GM23248 (cell line): ENCODE data around the gene TMEM187. TPM values are rescaled to one million over a fixed set of nuclear protein-coding genes. Genes with fewer than 3 reads are reported as not detected.

ENCODE experiments used
- DNase-seq: peaks from one replicate; pipeline ENCODE4 v3.0.0-alpha.2; 2015
- H2AFZ ChIP-seq: fragments of 200-600 bp; sonication (generic); 2 replicates; pipeline ENCODE4 v1.6.1; 2016; ENCODE audit warnings: antibody characterized with exemption
- H3F3A ChIP-seq: fragments of 200-600 bp; sonication (generic); 2 replicates; pipeline ENCODE4 v1.6.1; 2016; ENCODE audit warnings: mild to moderate bottlenecking, antibody characterized with exemption, mixed run types; ENCODE audit not compliant: insufficient read depth
- H3K27ac ChIP-seq: fragments of 200-600 bp; sonication (generic); 2 replicates; pipeline ENCODE4 v1.5.1; 2016; ENCODE audit warnings: mild to moderate bottlenecking
- H3K27me3 ChIP-seq: fragments of 200-600 bp; sonication (generic); replicated peaks from 2 replicates; pipeline ENCODE4 v1.6.1; 2016; ENCODE audit warnings: mild to moderate bottlenecking; ENCODE audit not compliant: insufficient read depth
- H3K36me3 ChIP-seq: fragments of 200-600 bp; sonication (generic); 2 replicates; pipeline ENCODE4 v1.6.1; 2016; ENCODE audit warnings: low read depth, mild to moderate bottlenecking
- H3K4me1 ChIP-seq: fragments of 200-600 bp; sonication (generic); 2 replicates; pipeline ENCODE4 v1.6.1; 2016; ENCODE audit warnings: mild to moderate bottlenecking; ENCODE audit not compliant: insufficient read depth
- H3K4me2 ChIP-seq: fragments of 200-600 bp; sonication (generic); one replicate; pipeline ENCODE4 v1.6.1; 2016; ENCODE audit warnings: mild to moderate bottlenecking; ENCODE audit not compliant: unreplicated experiment
- H3K4me3 ChIP-seq: fragments of 200-600 bp; sonication (generic); 2 replicates; pipeline ENCODE4 v1.5.1; 2016; ENCODE audit warnings: mild to moderate bottlenecking
- H3K79me2 ChIP-seq: fragments of 200-600 bp; sonication (generic); 2 replicates; pipeline ENCODE4 v1.6.1; 2016; ENCODE audit warnings: mild to moderate bottlenecking; ENCODE audit not compliant: insufficient read depth
- H3K9ac ChIP-seq: fragments of 200-600 bp; sonication (generic); 2 replicates; pipeline ENCODE4 v1.6.1; 2016; ENCODE audit warnings: mild to moderate bottlenecking
- H3K9me2 ChIP-seq: fragments of 200-600 bp; sonication (generic); 2 replicates; pipeline ENCODE4 v1.6.1; 2016; ENCODE audit warnings: mixed run types, mild to moderate bottlenecking, moderate library complexity; ENCODE audit not compliant: insufficient read depth
- H3K9me3 ChIP-seq: fragments of 200-600 bp; sonication (generic); one replicate; pipeline ENCODE4 v1.6.1; 2017; ENCODE audit warnings: low read depth
- H4K20me1 ChIP-seq: fragments of 200-600 bp; sonication (generic); 2 replicates; pipeline ENCODE4 v1.6.0; 2016; ENCODE audit not compliant: insufficient read depth
- EZH2 ChIP-seq: fragments of 200-600 bp; sonication (generic); IDR thresholded peaks from 2 replicates; pipeline ENCODE4 v1.6.1; 2018; ENCODE audit warnings: antibody characterized with exemption, mild to moderate bottlenecking; ENCODE audit not compliant: insufficient read depth, poor library complexity, severe bottlenecking
- EZH2phosphoT487 ChIP-seq: fragments of 200-600 bp; sonication (generic); IDR thresholded peaks from 2 replicates; pipeline ENCODE4 v1.6.1; 2018; ENCODE audit warnings: antibody characterized with exemption, moderate library complexity, mild to moderate bottlenecking, low read depth; ENCODE audit not compliant: insufficient read depth
- WGBS, 2 experiments: methylation state at CpG; one replicate each; pipeline ENCODE4 v1.1.6; 2015 to 2017; ENCODE audit warnings: low lambda C conversion rate in 2 of 2, low coverage in 1 of 2; ENCODE audit errors: missing lambda C conversion rate in 2 of 2; 5-methylcytosine and 5-hydroxymethylcytosine counted together
- in situ Hi-C: fragments of 300-500 bp; cut with MboI; formaldehyde crosslinking; loops from 2 replicates; pipeline ENCODE4 v1.15.0; 2020
- polyA plus RNA-seq: library from polyadenylated mRNA; unstranded; fragments of >200 nt; fragmentation: Nextera tagmentation; extraction: Ambion mirVana; gene quantifications from 2 replicates; pipeline ENCODE4 v1.2.1, GENCODE V29; 2016
- total RNA-seq: library from RNA; depleted of rRNA; stranded (reverse); fragments of >200 nt; shearing (Covaris generic); gene quantifications from 2 replicates; pipeline ENCODE4 v1.2.3, GENCODE V29; 2014

Gene TMEM187
- total and polyA plus RNA-seq, 2 experiments from 2014 or later, result 7.6 to 8.5 TPM

DNA sequence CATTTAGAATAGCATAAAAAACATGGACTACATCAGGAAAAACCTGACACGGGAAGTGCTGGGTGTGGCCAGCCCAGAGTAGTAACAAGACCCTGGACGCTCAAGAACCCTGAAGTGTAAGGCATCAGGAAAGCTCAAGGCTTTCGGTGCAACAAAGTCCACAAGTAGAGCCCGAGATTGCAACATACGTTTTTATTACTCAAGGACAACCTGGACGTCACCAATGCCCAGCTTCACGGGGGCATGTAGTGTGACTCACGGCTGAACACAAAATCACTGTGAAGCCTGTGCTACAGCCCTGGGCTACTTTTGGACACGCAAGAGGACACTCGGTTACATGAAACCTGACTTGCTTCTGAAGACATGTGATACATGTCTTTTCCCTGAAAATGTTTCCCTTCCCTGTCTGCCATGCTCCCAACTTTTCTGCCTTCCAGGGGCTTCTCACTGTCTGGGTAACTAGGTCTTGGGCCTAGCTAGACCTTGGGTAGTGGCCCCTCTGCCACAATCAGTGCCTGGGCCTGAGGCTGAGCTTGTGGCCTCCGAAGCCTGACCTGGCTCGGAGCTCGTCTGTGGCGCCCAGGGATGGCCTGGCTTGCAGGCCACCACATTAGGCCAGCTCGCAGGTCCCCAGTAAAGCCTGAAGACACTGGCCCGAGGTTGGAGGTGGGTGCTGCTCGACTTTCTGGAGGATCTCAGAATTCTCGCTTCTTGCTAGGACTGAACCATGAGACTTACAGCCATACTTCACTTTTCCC, 38.0 kb downstream of the TMEM187 start:
- Histone ChIP-seq H3K9ac (no peak overlapping the region), H3K79me2 (no peaks in the 10 kb centered on the region), H3K4me3 (no peak overlapping the region), H4K20me1 (no peaks in the 10 kb centered on the region), H3K9me2 (no peaks in the 10 kb centered on the region), H3K36me3 (no peaks in the 10 kb centered on the region), H3K4me1 (no peaks in the 10 kb centered on the region), H2AFZ (no peak overlapping the region), H3K27ac (peak overlapping the region; percentile 30; the same call in 1 of the 2 replicates), H3F3A (no peaks in the 10 kb centered on the region), H3K27me3 (no peaks in the 10 kb centered on the region), H3K9me3 (no peaks in the 10 kb centered on the region), H3K4me2 (no peak overlapping the region)
- DNase-seq, result peak; percentile 69
- 72 to 74% methylated on average over 14 to 18 of the region's 18 CpGs for WGBS, 2 experiments
- in situ Hi-C loops, result no loop called here
- TF ChIP-seq EZH2phosphoT487, result no peak
- no peak for TF ChIP-seq EZH2

DNA sequence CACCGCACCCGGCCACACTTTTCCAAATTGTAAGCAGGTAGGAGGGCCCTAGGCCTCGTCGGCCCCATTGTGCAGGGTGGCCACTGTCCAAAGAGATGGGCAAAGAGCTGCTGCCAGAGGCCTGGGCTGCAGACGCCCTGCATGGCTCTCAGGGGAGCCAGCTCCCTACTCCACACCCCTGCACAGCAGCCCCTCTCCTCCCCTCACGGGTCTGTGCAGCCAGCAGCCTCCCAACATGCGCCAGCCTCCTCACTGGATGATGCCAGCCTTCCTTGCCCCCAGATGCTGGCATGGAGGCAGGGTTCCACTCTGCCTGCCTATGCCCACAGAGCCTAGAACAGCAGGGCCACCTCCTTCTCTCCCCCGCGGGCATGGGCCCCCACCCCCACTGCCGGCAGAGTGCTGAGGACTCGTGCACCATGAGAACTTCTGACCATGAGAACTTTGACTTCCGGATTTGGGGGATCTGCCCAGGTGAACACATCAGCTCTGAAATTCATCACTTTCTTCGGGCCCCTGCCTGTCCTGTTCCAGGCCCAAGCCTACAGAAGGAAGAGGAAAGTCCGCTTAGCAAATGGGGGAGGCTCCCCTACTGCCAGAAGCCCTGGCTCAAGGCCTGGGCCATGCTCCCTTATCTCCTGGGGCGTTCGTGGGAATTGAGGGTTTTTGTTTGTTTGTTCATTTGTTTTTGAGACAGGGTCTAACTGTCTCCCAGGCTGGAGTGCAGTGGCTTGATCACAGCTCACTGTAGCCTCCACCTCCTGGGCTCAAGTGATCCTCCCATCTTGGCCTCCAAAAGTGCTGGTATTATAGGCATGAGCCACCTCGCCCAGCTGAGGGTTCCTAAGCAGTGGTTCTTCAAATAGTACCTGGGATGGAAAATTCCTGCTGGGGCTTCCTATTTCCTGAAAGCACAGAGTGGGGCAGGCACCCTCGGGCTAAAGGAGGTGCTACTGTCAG, 39.1 kb downstream of the TMEM187 start:
- H3K9ac ChIP-seq, result no peak overlapping the region
- H3K4me2 ChIP-seq, result no peak overlapping the region
- TF ChIP-seq EZH2 (no peak), EZH2phosphoT487 (no peak)
- 85 to 95% methylated on average over 12 to 14 of the region's 18 CpGs for WGBS, 2 experiments
- H3K9me3 ChIP-seq, result no peaks in the 10 kb centered on the region
- no peak overlapping the region for H3K27ac ChIP-seq
- no peaks in the 10 kb centered on the region; the same call in 1 of the 2 replicates for H3K79me2 ChIP-seq
- no peaks in the 10 kb centered on the region for H3K36me3 ChIP-seq
- no peak overlapping the region for H2AFZ ChIP-seq
- H4K20me1 ChIP-seq, result no peaks in the 10 kb centered on the region
- no peaks in the 10 kb centered on the region for H3F3A ChIP-seq
- H3K4me3 ChIP-seq, result no peak overlapping the region
- no peaks in the 10 kb centered on the region for H3K9me2 ChIP-seq
- no peak for DNase-seq
- no peaks in the 10 kb centered on the region for H3K4me1 ChIP-seq
- no peaks in the 10 kb centered on the region for H3K27me3 ChIP-seq
- in situ Hi-C loops, result no loop called here

DNA sequence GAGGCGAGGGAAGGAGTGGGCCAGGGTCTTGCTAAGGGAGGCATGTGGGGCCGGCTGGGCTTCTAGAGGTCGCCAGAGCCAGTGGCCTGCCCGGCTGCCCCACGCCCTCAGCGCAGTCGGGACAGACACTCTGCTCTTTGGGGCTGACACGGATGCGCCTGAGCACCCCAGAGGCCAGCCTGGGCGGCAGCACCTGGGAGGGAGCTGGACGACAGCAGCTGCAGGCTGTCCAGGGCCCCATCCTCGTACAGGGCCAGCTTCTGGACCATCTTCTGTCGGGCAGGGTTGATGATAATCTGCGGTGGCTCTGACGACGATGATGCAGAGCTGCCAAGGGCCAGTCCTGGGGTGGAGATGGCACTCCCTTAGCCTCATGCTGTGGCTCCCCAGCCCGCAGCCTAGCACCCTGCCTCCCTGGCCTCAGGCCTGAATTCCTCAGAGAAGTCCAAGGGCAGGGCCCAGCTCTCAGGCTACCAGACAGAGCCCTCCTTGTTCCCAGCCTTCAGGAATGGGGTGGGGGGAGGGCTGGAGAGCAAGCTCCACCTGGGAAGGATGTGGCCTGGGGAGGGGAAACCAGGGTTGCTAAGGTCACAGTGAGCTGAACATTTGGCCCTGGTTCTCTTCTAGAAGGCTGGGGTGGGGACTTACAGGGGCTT, 39.9 kb downstream of the TMEM187 start:
- no peaks in the 10 kb centered on the region for H3K9me3 ChIP-seq
- no peak overlapping the region for H2AFZ ChIP-seq
- no peaks in the 10 kb centered on the region for H3K4me1 ChIP-seq
- TF ChIP-seq EZH2phosphoT487 (no peak), EZH2 (no peak)
- DNase-seq, result no peak
- no peaks in the 10 kb centered on the region for H3K27me3 ChIP-seq
- H3K4me2 ChIP-seq, result no peak overlapping the region
- no peaks in the 10 kb centered on the region for H3F3A ChIP-seq
- H3K9me2 ChIP-seq, result no peaks in the 10 kb centered on the region
- no peaks in the 10 kb centered on the region for H3K36me3 ChIP-seq
- H3K79me2 ChIP-seq, result peaks cover 8% of the 10 kb centered on the region; the same call in 1 of the 2 replicates
- H3K9ac ChIP-seq, result no peak overlapping the region
- no peaks in the 10 kb centered on the region for H4K20me1 ChIP-seq
- in situ Hi-C loops, result no loop called here
- 55 to 71% methylated on average over 8 to 11 of the region's 17 CpGs for WGBS, 2 experiments
- no peak overlapping the region for H3K27ac ChIP-seq
- H3K4me3 ChIP-seq, result no peak overlapping the region

DNA sequence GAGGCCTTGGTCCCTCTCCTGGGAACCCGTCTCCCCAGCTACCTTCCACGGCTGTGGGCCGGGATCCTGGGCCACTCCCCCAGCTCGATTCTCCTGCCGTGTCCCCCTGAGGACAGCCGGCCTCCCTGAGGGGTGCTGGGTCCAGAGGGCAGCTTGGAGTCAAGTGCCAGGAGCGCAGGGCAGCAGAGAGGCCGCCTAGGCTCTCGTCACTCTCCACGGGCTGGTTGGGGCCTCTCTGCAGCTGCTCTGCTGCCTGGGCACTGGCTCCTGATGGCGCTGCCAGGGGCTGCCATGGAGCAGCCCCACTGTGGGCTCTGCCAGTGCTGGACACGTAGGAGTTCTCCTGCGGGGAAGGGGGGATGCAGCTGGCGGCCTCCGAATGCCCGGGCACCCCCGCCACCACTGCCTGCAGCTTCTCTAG, 40.5 kb downstream of the TMEM187 start:
- peaks cover 12% of the 10 kb centered on the region for H3K79me2 ChIP-seq
- H3F3A ChIP-seq, result no peaks in the 10 kb centered on the region
- no peak for TF ChIP-seq EZH2phosphoT487
- TF ChIP-seq EZH2, result no peak
- in situ Hi-C loops, result no loop called here
- H3K9me3 ChIP-seq, result no peaks in the 10 kb centered on the region
- H2AFZ ChIP-seq, result no peak overlapping the region
- H3K4me3 ChIP-seq, result no peak overlapping the region
- H3K27ac ChIP-seq, result no peak overlapping the region
- H3K9me2 ChIP-seq, result no peaks in the 10 kb centered on the region
- H4K20me1 ChIP-seq, result no peaks in the 10 kb centered on the region
- WGBS, 2 experiments, result 72 to 89% methylated on average over 5 to 13 of the region's 17 CpGs
- no peaks in the 10 kb centered on the region for H3K4me1 ChIP-seq
- H3K9ac ChIP-seq, result no peak overlapping the region
- no peak overlapping the region for H3K4me2 ChIP-seq
- DNase-seq, result no peak
- no peaks in the 10 kb centered on the region for H3K27me3 ChIP-seq
- no peaks in the 10 kb centered on the region for H3K36me3 ChIP-seq
